GM23338 (cell line): Measurements from ENCODE around the gene CMIP. TPM values are rescaled to one million over a fixed set of nuclear protein-coding genes. Genes with fewer than 3 reads are reported as not detected.

Experiments
- ATAC-seq: fragments of 200-7000 bp; cut with Tn5 transposase; 3 replicates; pipeline ENCODE4 v1.9.1; 2020
- DNase-seq: peaks from one replicate; pipeline ENCODE4 v3.0.0-alpha.2; 2015; ENCODE audit warnings: low spot score
- H2AFZ ChIP-seq: fragments of 200-600 bp; sonication (generic); 2 replicates; pipeline ENCODE4 v1.8.0; 2016; ENCODE audit warnings: antibody characterized with exemption, mild to moderate bottlenecking, moderate library complexity
- H3F3A ChIP-seq: fragments of 200-600 bp; sonication (generic); replicated peaks from 2 replicates; pipeline ENCODE4 v1.8.0; 2017; ENCODE audit warnings: antibody characterized with exemption, mixed run types, low read depth
- H3K27ac ChIP-seq: fragments of 200-600 bp; sonication (generic); 2 replicates; pipeline ENCODE4 v1.6.1; 2016; ENCODE audit warnings: low read depth
- H3K27me3 ChIP-seq: fragments of 200-600 bp; sonication (generic); 2 replicates; pipeline ENCODE4 v1.8.0; 2016; ENCODE audit warnings: mild to moderate bottlenecking, mixed run types, moderate library complexity; ENCODE audit not compliant: insufficient read depth
- H3K36me3 ChIP-seq: fragments of 200-600 bp; sonication (generic); 2 replicates; pipeline ENCODE4 v1.8.0; 2016; ENCODE audit warnings: mild to moderate bottlenecking; ENCODE audit not compliant: insufficient read depth
- H3K4me1 ChIP-seq: fragments of 200-600 bp; sonication (generic); 2 replicates; pipeline ENCODE4 v1.8.0; 2016; ENCODE audit warnings: mild to moderate bottlenecking, moderate library complexity; ENCODE audit not compliant: insufficient read depth
- H3K4me2 ChIP-seq: fragments of 200-600 bp; sonication (generic); 2 replicates; pipeline ENCODE4 v1.7.1; 2017; ENCODE audit warnings: mixed run types
- H3K4me3 ChIP-seq: fragments of 200-600 bp; sonication (generic); 2 replicates; pipeline ENCODE4 v1.6.1; 2016; ENCODE audit warnings: mixed run types
- H3K79me2 ChIP-seq: fragments of 200-600 bp; sonication (generic); replicated peaks from 2 replicates; pipeline ENCODE4 v1.8.0; 2017; ENCODE audit warnings: mild to moderate bottlenecking; ENCODE audit not compliant: insufficient read depth
- H3K9me2 ChIP-seq: fragments of 200-600 bp; sonication (generic); 2 replicates; pipeline ENCODE4 v1.8.0; 2017; ENCODE audit not compliant: insufficient read depth
- H4K20me1 ChIP-seq: fragments of 200-600 bp; sonication (generic); replicated peaks from 2 replicates; pipeline ENCODE4 v1.8.0; 2017; ENCODE audit warnings: mild to moderate bottlenecking; ENCODE audit not compliant: insufficient read depth
- H3K27ac Mint-ChIP-seq: 2 replicates; pipeline ENCODE4 v1.8.0; 2020; ENCODE audit warnings: inconsistent platforms, mild to moderate bottlenecking, moderate library complexity, mixed read lengths
- H3K27me3 Mint-ChIP-seq: 3 replicates; pipeline ENCODE4 v1.8.0; 2022; ENCODE audit warnings: low read depth, mild to moderate bottlenecking, moderate library complexity, mixed read lengths, inconsistent platforms; ENCODE audit not compliant: insufficient read depth, poor library complexity
- H3K36me3 Mint-ChIP-seq: 3 replicates; pipeline ENCODE4 v1.8.0; 2021; ENCODE audit warnings: low read depth, mild to moderate bottlenecking, inconsistent platforms, moderate library complexity, mixed read lengths
- H3K4me1 Mint-ChIP-seq: 3 replicates; pipeline ENCODE4 v1.8.0; 2020; ENCODE audit warnings: mild to moderate bottlenecking, inconsistent platforms, mixed read lengths
- H3K4me3 Mint-ChIP-seq: 3 replicates; pipeline ENCODE4 v1.8.0; 2021; ENCODE audit warnings: moderate library complexity, mild to moderate bottlenecking, inconsistent platforms, mixed read lengths
- H3K9me3 Mint-ChIP-seq: 3 replicates; pipeline ENCODE4 v1.8.0; 2020; ENCODE audit warnings: moderate library complexity, mild to moderate bottlenecking, inconsistent platforms, mixed read lengths
- EZH2 ChIP-seq: fragments of 200-600 bp; sonication (generic); IDR thresholded peaks from one replicate; pipeline ENCODE4 v1.8.0; 2017; ENCODE audit warnings: antibody characterized with exemption, mild to moderate bottlenecking, low read depth; ENCODE audit not compliant: unreplicated experiment
- STAT1 ChIP-seq: IDR thresholded peaks from one replicate; pipeline ENCODE4 v1.6.1; 2016; ENCODE audit warnings: antibody characterized with exemption; ENCODE audit not compliant: unreplicated experiment
- ZNF331 ChIP-seq: fragments of 250-450 bp; sonication (Bioruptor Pico); IDR thresholded peaks from 2 replicates; pipeline ENCODE4 v1.5.0; 2020; ENCODE audit warnings: low read depth, mild to moderate bottlenecking, moderate library complexity
- polyA plus RNA-seq: library from polyadenylated mRNA; unstranded; fragments of >200 nt; fragmentation: Nextera tagmentation; extraction: Ambion mirVana; gene quantifications from 2 replicates; pipeline ENCODE4 v1.2.1, GENCODE V29; 2016
- total RNA-seq: library from RNA; depleted of rRNA; stranded (reverse); fragments of >200 nt; shearing (Covaris generic); gene quantifications from 2 replicates; pipeline ENCODE4 v1.2.3, GENCODE V29; 2014
- TF ChIP-seq, protein P1 (sequence below): fragments of 250-450 bp; sonication (Bioruptor Pico); IDR thresholded peaks from 2 replicates; pipeline ENCODE4 v1.5.0; 2020; ENCODE audit warnings: mild to moderate bottlenecking, moderate library complexity
- TF ChIP-seq, protein P2 (sequence below): IDR thresholded peaks from 2 replicates; pipeline ENCODE4 v1.6.1; 2016; ENCODE audit warnings: antibody characterized with exemption

Gene CMIP
- total and polyA plus RNA-seq, 2 experiments from 2014 or later, result 9.5 to 62.3 TPM

DNA sequence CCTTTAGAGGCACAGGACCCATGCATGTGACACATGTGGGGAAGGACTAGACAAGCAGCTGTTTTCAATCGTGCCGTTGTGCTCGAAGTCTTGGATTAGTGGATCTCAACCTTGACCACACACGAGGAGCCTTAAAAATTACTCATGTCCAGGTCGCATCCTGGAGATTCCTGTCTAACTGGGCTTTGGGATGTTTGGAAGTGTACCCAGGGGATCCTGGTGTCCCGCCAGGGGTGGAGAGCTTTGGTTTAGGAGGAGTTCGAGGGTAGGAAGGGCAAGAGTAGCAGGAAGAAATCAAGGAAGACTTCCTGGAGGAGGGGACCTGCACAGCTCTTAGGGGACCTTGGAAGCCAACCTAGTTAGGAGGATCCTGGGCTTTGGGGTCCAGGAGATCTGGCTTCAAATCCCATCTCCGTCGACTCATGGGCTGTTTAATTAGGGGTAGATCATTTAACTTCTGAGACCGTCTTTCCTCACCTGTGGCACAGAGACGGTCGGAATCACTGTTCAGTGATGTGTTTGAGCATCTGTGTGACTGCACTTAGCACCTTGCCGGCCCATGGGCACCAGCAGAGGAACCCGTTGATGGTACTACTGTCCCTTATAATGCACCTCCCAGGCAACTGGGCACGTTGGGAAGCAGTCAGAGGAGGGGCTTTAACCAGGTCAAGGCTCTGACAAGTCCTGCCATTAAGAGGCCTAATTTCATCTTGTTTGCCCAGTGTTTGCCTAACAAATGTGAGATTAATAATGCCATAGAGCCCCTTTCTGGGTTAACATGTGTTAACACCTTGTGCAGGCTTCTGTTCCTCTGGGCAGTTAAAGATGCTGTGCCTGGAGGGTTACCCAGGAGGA is 232.5 kb downstream of the CMIP start (continued):
- TF ChIP-seq EZH2, result no peak

DNA sequence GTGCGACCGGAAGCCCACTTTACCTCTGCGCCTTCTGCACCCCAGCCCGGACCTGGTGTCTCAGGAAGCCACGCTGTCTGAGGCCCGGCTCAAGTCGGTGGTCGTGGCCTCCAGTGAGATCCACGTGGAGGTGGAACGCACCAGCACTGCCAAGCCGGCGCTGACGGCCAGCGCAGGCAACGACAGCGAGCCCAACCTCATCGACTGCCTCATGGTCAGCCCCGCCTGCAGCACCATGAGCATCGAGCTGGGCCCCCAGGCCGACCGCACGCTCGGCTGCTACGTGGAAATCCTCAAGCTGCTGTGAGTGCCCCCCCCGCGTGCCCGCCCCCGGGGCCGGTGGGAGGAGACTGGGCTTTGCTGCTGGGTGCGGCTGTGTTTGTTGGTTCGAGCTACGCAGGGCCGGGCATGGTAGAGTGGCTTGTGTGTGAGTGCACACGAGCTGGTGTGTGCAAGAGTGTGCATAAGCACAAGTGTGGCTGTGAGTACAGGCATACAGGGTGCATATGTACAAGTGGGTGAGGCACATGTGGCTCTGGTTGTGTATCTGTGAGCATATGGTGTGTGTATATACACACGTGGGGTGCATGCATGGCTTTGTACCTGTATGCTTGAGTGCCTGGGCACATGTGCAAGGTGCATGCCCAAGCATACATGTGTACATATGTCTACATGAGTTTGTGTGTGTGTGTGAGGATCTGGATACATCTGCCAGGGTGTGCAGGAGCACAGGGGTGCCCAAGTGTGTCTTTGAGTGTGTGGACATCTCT is 233.9 kb downstream of the CMIP start:
- Histone ChIP-seq H3K27ac (no peak overlapping the region), H3K36me3 (no peaks in the 10 kb centered on the region; the same call in 1 of the 2 replicates), H4K20me1 (no peaks in the 10 kb centered on the region; the same call in 1 of the 2 replicates), H3K9me2 (no peaks in the 10 kb centered on the region), H3K4me2 (no peak overlapping the region), H3K27me3 (no peaks in the 10 kb centered on the region), H3K4me1 (no peaks in the 10 kb centered on the region; the same call in none of the 2 replicates), H2AFZ (no peak overlapping the region), H3F3A (no peaks in the 10 kb centered on the region), H3K4me3 (no peak overlapping the region), H3K79me2 (no peaks in the 10 kb centered on the region)
- ATAC-seq (no peak), DNase-seq (no peak)
- H3K4me3 Mint-ChIP-seq, result no peak overlapping the region
- no peaks in the 10 kb centered on the region for H3K9me3 Mint-ChIP-seq
- peaks cover 29% of the 10 kb centered on the region for H3K36me3 Mint-ChIP-seq
- H3K4me1 Mint-ChIP-seq, result peaks cover 13% of the 10 kb centered on the region
- H3K27ac Mint-ChIP-seq, result 0 out of 2 replicates have a peak overlapping the region, but pooled peaks have one; percentile 15
- TF ChIP-seq, protein P1, sequence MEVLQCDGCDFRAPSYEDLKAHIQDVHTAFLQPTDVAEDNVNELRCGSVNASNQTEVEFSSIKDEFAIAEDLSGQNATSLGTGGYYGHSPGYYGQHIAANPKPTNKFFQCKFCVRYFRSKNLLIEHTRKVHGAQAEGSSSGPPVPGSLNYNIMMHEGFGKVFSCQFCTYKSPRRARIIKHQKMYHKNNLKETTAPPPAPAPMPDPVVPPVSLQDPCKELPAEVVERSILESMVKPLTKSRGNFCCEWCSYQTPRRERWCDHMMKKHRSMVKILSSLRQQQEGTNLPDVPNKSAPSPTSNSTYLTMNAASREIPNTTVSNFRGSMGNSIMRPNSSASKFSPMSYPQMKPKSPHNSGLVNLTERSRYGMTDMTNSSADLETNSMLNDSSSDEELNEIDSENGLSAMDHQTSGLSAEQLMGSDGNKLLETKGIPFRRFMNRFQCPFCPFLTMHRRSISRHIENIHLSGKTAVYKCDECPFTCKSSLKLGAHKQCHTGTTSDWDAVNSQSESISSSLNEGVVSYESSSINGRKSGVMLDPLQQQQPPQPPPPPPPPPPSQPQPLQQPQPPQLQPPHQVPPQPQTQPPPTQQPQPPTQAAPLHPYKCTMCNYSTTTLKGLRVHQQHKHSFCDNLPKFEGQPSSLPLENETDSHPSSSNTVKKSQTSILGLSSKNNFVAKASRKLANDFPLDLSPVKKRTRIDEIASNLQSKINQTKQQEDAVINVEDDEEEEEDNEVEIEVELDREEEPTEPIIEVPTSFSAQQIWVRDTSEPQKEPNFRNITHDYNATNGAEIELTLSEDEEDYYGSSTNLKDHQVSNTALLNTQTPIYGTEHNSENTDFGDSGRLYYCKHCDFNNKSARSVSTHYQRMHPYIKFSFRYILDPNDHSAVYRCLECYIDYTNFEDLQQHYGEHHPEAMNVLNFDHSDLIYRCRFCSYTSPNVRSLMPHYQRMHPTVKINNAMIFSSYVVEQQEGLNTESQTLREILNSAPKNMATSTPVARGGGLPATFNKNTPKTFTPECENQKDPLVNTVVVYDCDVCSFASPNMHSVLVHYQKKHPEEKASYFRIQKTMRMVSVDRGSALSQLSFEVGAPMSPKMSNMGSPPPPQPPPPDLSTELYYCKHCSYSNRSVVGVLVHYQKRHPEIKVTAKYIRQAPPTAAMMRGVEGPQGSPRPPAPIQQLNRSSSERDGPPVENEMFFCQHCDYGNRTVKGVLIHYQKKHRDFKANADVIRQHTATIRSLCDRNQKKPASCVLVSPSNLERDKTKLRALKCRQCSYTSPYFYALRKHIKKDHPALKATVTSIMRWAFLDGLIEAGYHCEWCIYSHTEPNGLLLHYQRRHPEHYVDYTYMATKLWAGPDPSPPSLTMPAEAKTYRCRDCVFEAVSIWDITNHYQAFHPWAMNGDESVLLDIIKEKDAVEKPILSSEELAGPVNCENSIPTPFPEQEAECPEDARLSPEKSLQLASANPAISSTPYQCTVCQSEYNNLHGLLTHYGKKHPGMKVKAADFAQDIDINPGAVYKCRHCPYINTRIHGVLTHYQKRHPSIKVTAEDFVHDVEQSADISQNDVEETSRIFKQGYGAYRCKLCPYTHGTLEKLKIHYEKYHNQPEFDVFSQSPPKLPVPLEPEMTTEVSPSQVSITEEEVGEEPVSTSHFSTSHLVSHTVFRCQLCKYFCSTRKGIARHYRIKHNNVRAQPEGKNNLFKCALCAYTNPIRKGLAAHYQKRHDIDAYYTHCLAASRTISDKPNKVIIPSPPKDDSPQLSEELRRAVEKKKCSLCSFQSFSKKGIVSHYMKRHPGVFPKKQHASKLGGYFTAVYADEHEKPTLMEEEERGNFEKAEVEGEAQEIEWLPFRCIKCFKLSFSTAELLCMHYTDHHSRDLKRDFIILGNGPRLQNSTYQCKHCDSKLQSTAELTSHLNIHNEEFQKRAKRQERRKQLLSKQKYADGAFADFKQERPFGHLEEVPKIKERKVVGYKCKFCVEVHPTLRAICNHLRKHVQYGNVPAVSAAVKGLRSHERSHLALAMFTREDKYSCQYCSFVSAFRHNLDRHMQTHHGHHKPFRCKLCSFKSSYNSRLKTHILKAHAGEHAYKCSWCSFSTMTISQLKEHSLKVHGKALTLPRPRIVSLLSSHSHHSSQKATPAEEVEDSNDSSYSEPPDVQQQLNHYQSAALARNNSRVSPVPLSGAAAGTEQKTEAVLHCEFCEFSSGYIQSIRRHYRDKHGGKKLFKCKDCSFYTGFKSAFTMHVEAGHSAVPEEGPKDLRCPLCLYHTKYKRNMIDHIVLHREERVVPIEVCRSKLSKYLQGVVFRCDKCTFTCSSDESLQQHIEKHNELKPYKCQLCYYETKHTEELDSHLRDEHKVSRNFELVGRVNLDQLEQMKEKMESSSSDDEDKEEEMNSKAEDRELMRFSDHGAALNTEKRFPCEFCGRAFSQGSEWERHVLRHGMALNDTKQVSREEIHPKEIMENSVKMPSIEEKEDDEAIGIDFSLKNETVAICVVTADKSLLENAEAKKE (CRISPR knock-in tag), result no peak
- no peak for TF ChIP-seq ZNF331 (CRISPR knock-in tag)
- no peak for TF ChIP-seq STAT1
- TF ChIP-seq, protein P2, sequence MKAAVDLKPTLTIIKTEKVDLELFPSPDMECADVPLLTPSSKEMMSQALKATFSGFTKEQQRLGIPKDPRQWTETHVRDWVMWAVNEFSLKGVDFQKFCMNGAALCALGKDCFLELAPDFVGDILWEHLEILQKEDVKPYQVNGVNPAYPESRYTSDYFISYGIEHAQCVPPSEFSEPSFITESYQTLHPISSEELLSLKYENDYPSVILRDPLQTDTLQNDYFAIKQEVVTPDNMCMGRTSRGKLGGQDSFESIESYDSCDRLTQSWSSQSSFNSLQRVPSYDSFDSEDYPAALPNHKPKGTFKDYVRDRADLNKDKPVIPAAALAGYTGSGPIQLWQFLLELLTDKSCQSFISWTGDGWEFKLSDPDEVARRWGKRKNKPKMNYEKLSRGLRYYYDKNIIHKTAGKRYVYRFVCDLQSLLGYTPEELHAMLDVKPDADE, result no peak
- peaks cover 19% of the 10 kb centered on the region for H3K27me3 Mint-ChIP-seq
